Measurements from ENCODE around the gene NRAP.

NRAP gene

GRCh38 chr10:113663908-113664307 is at the start of gene NRAP:
NRAP (minus strand) TSS chr10:113664041; CDS start chr10:113663882, 159 bp downstream.
- Histone ChIP-seq H3K4me1 (ENCODE audit: control insufficient read depth, insufficient read depth, low read length, unreplicated experiment) (peaks cover 13% of the 10 kb centered on the region), H3K4me3 (ENCODE audit: low read depth, low read length) (no peak within 1 kb of the TSS), H3K36me3 (ENCODE audit: insufficient read depth, low read length) (no peaks in the 10 kb centered on the region), H3K27me3 (ENCODE audit: insufficient read depth, low read length) (peaks cover 19% of the 10 kb centered on the region; the same call in 1 of the 2 replicates), H3K79me2 (ENCODE audit: control insufficient read depth, insufficient read depth, low read length, unreplicated experiment) (no peaks in the 10 kb centered on the region), H2AFZ (ENCODE audit: low read length, unreplicated experiment) (no peak within 1 kb of the TSS), H3K27ac (ENCODE audit: low read depth, low read length) (no peak within 1 kb of the TSS)

GRCh38 chr10:113713640-113713982 is 49.8 kb upstream of the NRAP start:
- Histone ChIP-seq H3K79me2 (ENCODE audit: control insufficient read depth, insufficient read depth, low read length, unreplicated experiment) (no peaks in the 10 kb centered on the region), H3K27me3 (ENCODE audit: insufficient read depth, low read length) (no peaks in the 10 kb centered on the region)

DNA sequence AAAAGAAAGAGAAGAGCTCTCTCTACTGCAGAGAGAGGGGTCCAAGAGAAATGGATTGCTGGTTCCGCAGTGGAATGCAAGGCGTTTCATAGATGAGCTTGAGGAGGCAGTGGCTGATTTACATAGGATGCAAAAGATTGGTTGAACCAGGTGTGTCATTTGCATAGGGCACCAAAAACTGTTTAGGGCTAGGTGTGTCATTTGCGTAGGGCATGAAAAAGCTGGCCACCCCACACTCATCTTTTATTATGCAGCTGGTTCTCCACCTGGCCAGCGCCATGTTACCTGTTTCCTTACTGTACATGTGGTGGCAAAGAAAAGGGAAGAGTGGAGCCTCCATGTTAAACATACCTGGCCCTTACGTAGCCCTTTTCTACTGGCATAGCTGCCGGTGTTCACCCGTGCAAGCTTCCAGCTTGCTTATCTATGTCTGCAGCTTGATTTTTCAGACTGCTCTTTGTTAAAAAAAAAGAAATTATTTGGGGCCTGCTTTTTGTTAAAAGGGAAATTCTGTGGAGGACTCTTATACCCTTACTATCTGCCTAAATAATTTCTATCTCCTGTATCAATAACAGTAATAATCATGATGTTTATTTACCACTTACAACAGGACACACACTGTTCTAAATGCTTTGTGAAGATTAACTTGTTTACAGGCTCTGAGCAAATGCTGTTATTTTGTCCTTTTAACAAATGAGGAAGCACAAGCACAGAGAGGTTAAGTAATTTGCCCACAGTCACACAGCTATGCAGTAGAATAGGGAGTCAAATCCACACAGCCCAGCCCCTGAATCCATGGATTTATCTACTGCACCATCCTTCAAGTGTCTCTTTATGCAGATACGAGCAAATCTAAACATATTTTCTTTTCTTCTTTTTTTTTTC is 49.2 kb upstream of the NRAP start:
- no peak overlapping the region for H3K4me3 ChIP-seq (ENCODE audit: low read depth, low read length)
- H3K27ac ChIP-seq (ENCODE audit: low read depth, low read length) = no peak overlapping the region
- H2AFZ ChIP-seq (ENCODE audit: low read length, unreplicated experiment) = no peak overlapping the region
- H3K27me3 ChIP-seq (ENCODE audit: insufficient read depth, low read length) = no peaks in the 10 kb centered on the region
- peaks cover 14% of the 10 kb centered on the region for H3K4me1 ChIP-seq (ENCODE audit: control insufficient read depth, insufficient read depth, low read length, unreplicated experiment)
- H3K36me3 ChIP-seq (ENCODE audit: insufficient read depth, low read length) = 0 out of 2 replicates have a peak, but pooled peaks cover 3% of the 10 kb centered on the region
- peaks cover 3% of the 10 kb centered on the region for H3K79me2 ChIP-seq (ENCODE audit: control insufficient read depth, insufficient read depth, low read length, unreplicated experiment)

More at GRCh38 chr10:113713640-113713982, 49.8 kb upstream of the NRAP start:
- H2AFZ ChIP-seq (ENCODE audit: low read length, unreplicated experiment) = no peak overlapping the region
- peaks cover 14% of the 10 kb centered on the region for H3K4me1 ChIP-seq (ENCODE audit: control insufficient read depth, insufficient read depth, low read length, unreplicated experiment)
- no peak overlapping the region for H3K27ac ChIP-seq (ENCODE audit: low read depth, low read length)
- H3K36me3 ChIP-seq (ENCODE audit: insufficient read depth, low read length) = 0 out of 2 replicates have a peak, but pooled peaks cover 5% of the 10 kb centered on the region
- H3K4me3 ChIP-seq (ENCODE audit: low read depth, low read length) = no peak overlapping the region

- no peak overlapping the region for H2AFZ ChIP-seq (ENCODE audit: low read length, unreplicated experiment)
- H3K4me1 ChIP-seq (ENCODE audit: control insufficient read depth, insufficient read depth, low read length, unreplicated experiment) = peaks cover 14% of the 10 kb centered on the region
- no peaks in the 10 kb centered on the region for H3K27me3 ChIP-seq (ENCODE audit: insufficient read depth, low read length)
- no peak overlapping the region for H3K27ac ChIP-seq (ENCODE audit: low read depth, low read length)
- H3K36me3 ChIP-seq (ENCODE audit: insufficient read depth, low read length) = no peaks in the 10 kb centered on the region
- H3K4me3 ChIP-seq (ENCODE audit: low read depth, low read length) = no peak overlapping the region
- peaks cover 3% of the 10 kb centered on the region for H3K79me2 ChIP-seq (ENCODE audit: control insufficient read depth, insufficient read depth, low read length, unreplicated experiment)
These were observed 48.2 kb upstream of the NRAP start for GRCh38 chr10:113712024-113712423.

GRCh38 chr10:113711142-113711541 is 47.3 kb upstream of the NRAP start:
- Histone ChIP-seq H3K27me3 (ENCODE audit: insufficient read depth, low read length) (no peaks in the 10 kb centered on the region), H3K79me2 (ENCODE audit: control insufficient read depth, insufficient read depth, low read length, unreplicated experiment) (peaks cover 3% of the 10 kb centered on the region), H3K27ac (ENCODE audit: low read depth, low read length) (no peak overlapping the region), H3K36me3 (ENCODE audit: insufficient read depth, low read length) (no peaks in the 10 kb centered on the region), H3K4me3 (ENCODE audit: low read depth, low read length) (no peak overlapping the region), H3K4me1 (ENCODE audit: control insufficient read depth, insufficient read depth, low read length, unreplicated experiment) (peaks cover 14% of the 10 kb centered on the region), H2AFZ (ENCODE audit: low read length, unreplicated experiment) (no peak overlapping the region)

- Histone ChIP-seq H3K4me3 (ENCODE audit: low read depth, low read length) (no peak overlapping the region), H3K27me3 (ENCODE audit: insufficient read depth, low read length) (no peaks in the 10 kb centered on the region), H3K27ac (ENCODE audit: low read depth, low read length) (0 out of 2 replicates have a peak overlapping the region, but pooled peaks have one; percentile 14), H3K36me3 (ENCODE audit: insufficient read depth, low read length) (no peaks in the 10 kb centered on the region), H2AFZ (ENCODE audit: low read length, unreplicated experiment) (no peak overlapping the region), H3K4me1 (ENCODE audit: control insufficient read depth, insufficient read depth, low read length, unreplicated experiment) (peaks cover 14% of the 10 kb centered on the region), H3K79me2 (ENCODE audit: control insufficient read depth, insufficient read depth, low read length, unreplicated experiment) (peaks cover 3% of the 10 kb centered on the region)
These were observed 45.5 kb upstream of the NRAP start for GRCh38 chr10:113709221-113709838.

GRCh38 chr10:113708640-113709039 is 44.8 kb upstream of the NRAP start:
- peaks cover 3% of the 10 kb centered on the region for H3K79me2 ChIP-seq (ENCODE audit: control insufficient read depth, insufficient read depth, low read length, unreplicated experiment)
- no peak overlapping the region for H3K4me3 ChIP-seq (ENCODE audit: low read depth, low read length)
- no peak overlapping the region for H2AFZ ChIP-seq (ENCODE audit: low read length, unreplicated experiment)
- 0 out of 2 replicates have a peak overlapping the region, but pooled peaks have one; percentile 14 for H3K27ac ChIP-seq (ENCODE audit: low read depth, low read length)
- H3K36me3 ChIP-seq (ENCODE audit: insufficient read depth, low read length) = no peaks in the 10 kb centered on the region
- peaks cover 14% of the 10 kb centered on the region for H3K4me1 ChIP-seq (ENCODE audit: control insufficient read depth, insufficient read depth, low read length, unreplicated experiment)
- H3K27me3 ChIP-seq (ENCODE audit: insufficient read depth, low read length) = no peaks in the 10 kb centered on the region

DNA sequence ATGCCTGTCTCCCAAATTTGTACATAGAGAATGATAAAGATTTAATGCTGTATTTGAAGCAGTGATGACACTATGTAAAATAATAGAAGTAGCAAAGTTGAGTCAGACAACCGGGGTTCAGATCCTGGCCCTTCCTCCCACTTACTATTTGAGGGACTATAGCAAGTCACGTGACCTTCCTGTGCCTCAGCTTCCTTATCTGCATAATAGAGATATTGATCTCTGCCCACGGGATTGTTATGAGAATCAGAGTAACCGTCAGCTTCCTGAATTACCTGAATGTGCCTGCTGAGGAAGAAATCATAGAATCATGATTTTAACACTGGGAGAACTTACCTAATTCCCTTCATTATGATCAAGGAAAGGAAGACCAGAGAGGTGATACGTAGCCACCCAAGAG is 42.8 kb upstream of the NRAP start:
- Histone ChIP-seq H3K36me3 (ENCODE audit: insufficient read depth, low read length) (no peaks in the 10 kb centered on the region), H3K27ac (ENCODE audit: low read depth, low read length) (no peak overlapping the region), H3K4me3 (ENCODE audit: low read depth, low read length) (no peak overlapping the region), H3K79me2 (ENCODE audit: control insufficient read depth, insufficient read depth, low read length, unreplicated experiment) (peaks cover 3% of the 10 kb centered on the region), H3K4me1 (ENCODE audit: control insufficient read depth, insufficient read depth, low read length, unreplicated experiment) (peaks cover 14% of the 10 kb centered on the region), H3K27me3 (ENCODE audit: insufficient read depth, low read length) (no peaks in the 10 kb centered on the region), H2AFZ (ENCODE audit: low read length, unreplicated experiment) (no peak overlapping the region)

DNA sequence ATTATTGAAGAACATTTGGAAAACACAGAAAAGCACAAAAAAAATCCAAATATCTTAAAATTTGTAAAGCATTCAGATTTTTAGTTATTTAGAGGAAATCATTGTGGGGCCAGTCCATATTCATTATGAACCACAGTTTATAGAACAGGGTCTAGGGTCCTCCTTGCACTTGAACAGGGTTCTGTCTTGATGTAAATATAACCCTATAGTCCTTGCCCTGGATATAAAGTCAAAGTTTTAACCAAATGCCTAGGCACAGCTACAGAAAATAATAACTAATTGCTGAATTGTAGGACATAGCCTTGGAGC is 41.5 kb upstream of the NRAP start:
- Histone ChIP-seq H3K79me2 (ENCODE audit: control insufficient read depth, insufficient read depth, low read length, unreplicated experiment) (peaks cover 3% of the 10 kb centered on the region), H3K27ac (ENCODE audit: low read depth, low read length) (no peak overlapping the region), H3K4me3 (ENCODE audit: low read depth, low read length) (no peak overlapping the region), H2AFZ (ENCODE audit: low read length, unreplicated experiment) (no peak overlapping the region), H3K4me1 (ENCODE audit: control insufficient read depth, insufficient read depth, low read length, unreplicated experiment) (peaks cover 14% of the 10 kb centered on the region), H3K36me3 (ENCODE audit: insufficient read depth, low read length) (0 out of 2 replicates have a peak, but pooled peaks cover 2% of the 10 kb centered on the region), H3K27me3 (ENCODE audit: insufficient read depth, low read length) (no peaks in the 10 kb centered on the region)

- Histone ChIP-seq H3K27ac (ENCODE audit: low read depth, low read length) (no peak overlapping the region), H3K4me1 (ENCODE audit: control insufficient read depth, insufficient read depth, low read length, unreplicated experiment) (peaks cover 12% of the 10 kb centered on the region), H3K79me2 (ENCODE audit: control insufficient read depth, insufficient read depth, low read length, unreplicated experiment) (peaks cover 3% of the 10 kb centered on the region), H3K27me3 (ENCODE audit: insufficient read depth, low read length) (no peaks in the 10 kb centered on the region), H3K36me3 (ENCODE audit: insufficient read depth, low read length) (0 out of 2 replicates have a peak, but pooled peaks cover 6% of the 10 kb centered on the region), H3K4me3 (ENCODE audit: low read depth, low read length) (no peak overlapping the region), H2AFZ (ENCODE audit: low read length, unreplicated experiment) (no peak overlapping the region)
These were observed 40.9 kb upstream of the NRAP start for GRCh38 chr10:113704637-113705343.
